Measurements from ENCODE around the gene CADM2.

The CADM2 gene

GRCh38 chr3:84967767-84968581 is 9.2 kb downstream of the CADM2 start (continued):
- TF ChIP-seq, protein P1, sequence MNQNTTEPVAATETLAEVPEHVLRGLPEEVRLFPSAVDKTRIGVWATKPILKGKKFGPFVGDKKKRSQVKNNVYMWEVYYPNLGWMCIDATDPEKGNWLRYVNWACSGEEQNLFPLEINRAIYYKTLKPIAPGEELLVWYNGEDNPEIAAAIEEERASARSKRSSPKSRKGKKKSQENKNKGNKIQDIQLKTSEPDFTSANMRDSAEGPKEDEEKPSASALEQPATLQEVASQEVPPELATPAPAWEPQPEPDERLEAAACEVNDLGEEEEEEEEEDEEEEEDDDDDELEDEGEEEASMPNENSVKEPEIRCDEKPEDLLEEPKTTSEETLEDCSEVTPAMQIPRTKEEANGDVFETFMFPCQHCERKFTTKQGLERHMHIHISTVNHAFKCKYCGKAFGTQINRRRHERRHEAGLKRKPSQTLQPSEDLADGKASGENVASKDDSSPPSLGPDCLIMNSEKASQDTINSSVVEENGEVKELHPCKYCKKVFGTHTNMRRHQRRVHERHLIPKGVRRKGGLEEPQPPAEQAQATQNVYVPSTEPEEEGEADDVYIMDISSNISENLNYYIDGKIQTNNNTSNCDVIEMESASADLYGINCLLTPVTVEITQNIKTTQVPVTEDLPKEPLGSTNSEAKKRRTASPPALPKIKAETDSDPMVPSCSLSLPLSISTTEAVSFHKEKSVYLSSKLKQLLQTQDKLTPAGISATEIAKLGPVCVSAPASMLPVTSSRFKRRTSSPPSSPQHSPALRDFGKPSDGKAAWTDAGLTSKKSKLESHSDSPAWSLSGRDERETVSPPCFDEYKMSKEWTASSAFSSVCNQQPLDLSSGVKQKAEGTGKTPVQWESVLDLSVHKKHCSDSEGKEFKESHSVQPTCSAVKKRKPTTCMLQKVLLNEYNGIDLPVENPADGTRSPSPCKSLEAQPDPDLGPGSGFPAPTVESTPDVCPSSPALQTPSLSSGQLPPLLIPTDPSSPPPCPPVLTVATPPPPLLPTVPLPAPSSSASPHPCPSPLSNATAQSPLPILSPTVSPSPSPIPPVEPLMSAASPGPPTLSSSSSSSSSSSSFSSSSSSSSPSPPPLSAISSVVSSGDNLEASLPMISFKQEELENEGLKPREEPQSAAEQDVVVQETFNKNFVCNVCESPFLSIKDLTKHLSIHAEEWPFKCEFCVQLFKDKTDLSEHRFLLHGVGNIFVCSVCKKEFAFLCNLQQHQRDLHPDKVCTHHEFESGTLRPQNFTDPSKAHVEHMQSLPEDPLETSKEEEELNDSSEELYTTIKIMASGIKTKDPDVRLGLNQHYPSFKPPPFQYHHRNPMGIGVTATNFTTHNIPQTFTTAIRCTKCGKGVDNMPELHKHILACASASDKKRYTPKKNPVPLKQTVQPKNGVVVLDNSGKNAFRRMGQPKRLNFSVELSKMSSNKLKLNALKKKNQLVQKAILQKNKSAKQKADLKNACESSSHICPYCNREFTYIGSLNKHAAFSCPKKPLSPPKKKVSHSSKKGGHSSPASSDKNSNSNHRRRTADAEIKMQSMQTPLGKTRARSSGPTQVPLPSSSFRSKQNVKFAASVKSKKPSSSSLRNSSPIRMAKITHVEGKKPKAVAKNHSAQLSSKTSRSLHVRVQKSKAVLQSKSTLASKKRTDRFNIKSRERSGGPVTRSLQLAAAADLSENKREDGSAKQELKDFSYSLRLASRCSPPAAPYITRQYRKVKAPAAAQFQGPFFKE (tag by site-specific recombination; IDR thresholded peaks at IDR 0.05; ENCODE audit: borderline replicate concordance), result no peak
- no peak for TF ChIP-seq KLF8 (tag by site-specific recombination; IDR thresholded peaks at IDR 0.05)
- TF ChIP-seq, protein P2, sequence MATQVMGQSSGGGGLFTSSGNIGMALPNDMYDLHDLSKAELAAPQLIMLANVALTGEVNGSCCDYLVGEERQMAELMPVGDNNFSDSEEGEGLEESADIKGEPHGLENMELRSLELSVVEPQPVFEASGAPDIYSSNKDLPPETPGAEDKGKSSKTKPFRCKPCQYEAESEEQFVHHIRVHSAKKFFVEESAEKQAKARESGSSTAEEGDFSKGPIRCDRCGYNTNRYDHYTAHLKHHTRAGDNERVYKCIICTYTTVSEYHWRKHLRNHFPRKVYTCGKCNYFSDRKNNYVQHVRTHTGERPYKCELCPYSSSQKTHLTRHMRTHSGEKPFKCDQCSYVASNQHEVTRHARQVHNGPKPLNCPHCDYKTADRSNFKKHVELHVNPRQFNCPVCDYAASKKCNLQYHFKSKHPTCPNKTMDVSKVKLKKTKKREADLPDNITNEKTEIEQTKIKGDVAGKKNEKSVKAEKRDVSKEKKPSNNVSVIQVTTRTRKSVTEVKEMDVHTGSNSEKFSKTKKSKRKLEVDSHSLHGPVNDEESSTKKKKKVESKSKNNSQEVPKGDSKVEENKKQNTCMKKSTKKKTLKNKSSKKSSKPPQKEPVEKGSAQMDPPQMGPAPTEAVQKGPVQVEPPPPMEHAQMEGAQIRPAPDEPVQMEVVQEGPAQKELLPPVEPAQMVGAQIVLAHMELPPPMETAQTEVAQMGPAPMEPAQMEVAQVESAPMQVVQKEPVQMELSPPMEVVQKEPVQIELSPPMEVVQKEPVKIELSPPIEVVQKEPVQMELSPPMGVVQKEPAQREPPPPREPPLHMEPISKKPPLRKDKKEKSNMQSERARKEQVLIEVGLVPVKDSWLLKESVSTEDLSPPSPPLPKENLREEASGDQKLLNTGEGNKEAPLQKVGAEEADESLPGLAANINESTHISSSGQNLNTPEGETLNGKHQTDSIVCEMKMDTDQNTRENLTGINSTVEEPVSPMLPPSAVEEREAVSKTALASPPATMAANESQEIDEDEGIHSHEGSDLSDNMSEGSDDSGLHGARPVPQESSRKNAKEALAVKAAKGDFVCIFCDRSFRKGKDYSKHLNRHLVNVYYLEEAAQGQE (tag by site-specific recombination; IDR thresholded peaks at IDR 0.05), result no peak
- TF ChIP-seq ZNF394 (tag by site-specific recombination; IDR thresholded peaks at IDR 0.05; ENCODE audit: borderline replicate concordance), result no peak
- TF ChIP-seq ZNF302 (tag by site-specific recombination; IDR thresholded peaks at IDR 0.05; ENCODE audit: low read depth), result no peak
- TF ChIP-seq ZNF792 (tag by site-specific recombination; IDR thresholded peaks at IDR 0.05), result no peak
- no peak for TF ChIP-seq ZNF558 (tag by site-specific recombination; IDR thresholded peaks at IDR 0.05)
- no peak for TF ChIP-seq ZNF785 (tag by site-specific recombination; IDR thresholded peaks at IDR 0.05)
- TF ChIP-seq ZNF658 (tag by site-specific recombination; IDR thresholded peaks at IDR 0.05), result no peak
- TF ChIP-seq HOXC10 (CRISPR knock-in tag; IDR thresholded peaks at IDR 0.05), result no peak

GRCh38 chr3:84968701-84969235 is 10.0 kb downstream of the CADM2 start:
- H3K27ac ChIP-seq (ENCODE audit: extremely low read depth, low read depth, low read length), result no peak overlapping the region
- TF ChIP-seq ZNF221 (tag by site-specific recombination; IDR thresholded peaks at IDR 0.05; ENCODE audit: borderline replicate concordance), result no peak
- no peak for TF ChIP-seq ZBTB8A (tag by site-specific recombination; IDR thresholded peaks at IDR 0.05)
- TF ChIP-seq ZNF621 (tag by site-specific recombination; IDR thresholded peaks at IDR 0.05), result no peak
- TF ChIP-seq KLF16 (tag by site-specific recombination; IDR thresholded peaks at IDR 0.05), result no peak
- no peak for TF ChIP-seq ZNF792 (tag by site-specific recombination; IDR thresholded peaks at IDR 0.05)
- no peak for TF ChIP-seq ZNF416 (tag by site-specific recombination; IDR thresholded peaks at IDR 0.05)
- no peaks in the 10 kb centered on the region for H3K9me3 ChIP-seq (ENCODE audit: control insufficient read depth, insufficient read depth, low read depth, low read length)
- ChIA-PET POLR2A (no interaction called here), CTCF (no interaction called here)
- H3K4me3 ChIP-seq (ENCODE audit: low read depth, low read length), result no peak overlapping the region
- no peaks in the 10 kb centered on the region for H3K36me3 ChIP-seq (ENCODE audit: control insufficient read depth in 2 of 2, insufficient read depth in 1 of 2, low read length in 2 of 2)
- no peaks in the 10 kb centered on the region for H3K4me1 ChIP-seq (ENCODE audit: control insufficient read depth, insufficient read depth, low read length)
